ENCODE results near the gene NINL.

Gene NINL

DNA sequence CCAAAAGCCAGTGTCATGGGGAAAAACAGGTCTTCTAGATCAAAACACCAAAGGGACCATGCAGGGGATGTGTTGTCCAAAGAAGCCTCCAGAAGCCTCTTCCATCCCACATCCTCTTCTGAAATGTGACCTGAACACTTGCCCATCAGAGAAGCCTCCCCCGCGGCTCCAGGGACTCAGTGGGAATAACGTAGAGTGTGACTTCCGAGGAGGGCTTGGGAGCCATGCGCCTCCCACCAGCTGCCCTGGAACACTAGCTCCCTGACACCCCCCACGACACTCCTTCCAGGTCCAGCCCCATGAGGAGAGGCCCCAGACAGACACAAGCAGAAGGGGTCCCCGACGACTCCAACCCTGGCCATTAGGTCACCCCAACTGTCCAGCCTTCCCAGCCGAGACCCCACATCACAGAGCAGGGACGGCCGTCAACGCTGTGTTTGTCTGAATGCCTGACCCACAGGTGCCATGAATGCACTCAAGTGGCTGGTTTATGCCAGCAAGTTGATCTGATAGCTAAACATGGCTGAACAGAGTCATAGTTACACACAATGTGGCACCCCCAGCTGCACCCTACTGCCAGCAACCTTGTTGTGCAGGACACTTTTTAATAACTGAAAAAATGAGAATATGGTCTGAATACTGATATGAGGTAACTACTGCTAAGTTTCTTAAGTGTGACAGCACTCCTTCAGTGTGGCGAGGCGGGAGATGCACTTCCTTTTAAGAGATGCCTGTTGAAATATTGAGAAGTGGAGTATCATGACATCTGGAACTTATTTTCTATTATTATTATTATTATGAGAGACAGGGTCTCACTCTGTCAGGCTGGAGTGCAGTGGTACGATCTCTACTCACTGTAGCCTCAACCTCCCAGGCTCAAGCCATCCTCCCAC lies 119.8 kb downstream of the NINL start:
- Mint-ChIP-seq H3K27ac (no peak overlapping the region), H3K27me3 (no peaks in the 10 kb centered on the region), H3K9me3 (no peaks in the 10 kb centered on the region), H3K4me1 (peaks cover 8% of the 10 kb centered on the region), H3K36me3 (no peaks in the 10 kb centered on the region), H3K4me3 (no peak overlapping the region)

DNA sequence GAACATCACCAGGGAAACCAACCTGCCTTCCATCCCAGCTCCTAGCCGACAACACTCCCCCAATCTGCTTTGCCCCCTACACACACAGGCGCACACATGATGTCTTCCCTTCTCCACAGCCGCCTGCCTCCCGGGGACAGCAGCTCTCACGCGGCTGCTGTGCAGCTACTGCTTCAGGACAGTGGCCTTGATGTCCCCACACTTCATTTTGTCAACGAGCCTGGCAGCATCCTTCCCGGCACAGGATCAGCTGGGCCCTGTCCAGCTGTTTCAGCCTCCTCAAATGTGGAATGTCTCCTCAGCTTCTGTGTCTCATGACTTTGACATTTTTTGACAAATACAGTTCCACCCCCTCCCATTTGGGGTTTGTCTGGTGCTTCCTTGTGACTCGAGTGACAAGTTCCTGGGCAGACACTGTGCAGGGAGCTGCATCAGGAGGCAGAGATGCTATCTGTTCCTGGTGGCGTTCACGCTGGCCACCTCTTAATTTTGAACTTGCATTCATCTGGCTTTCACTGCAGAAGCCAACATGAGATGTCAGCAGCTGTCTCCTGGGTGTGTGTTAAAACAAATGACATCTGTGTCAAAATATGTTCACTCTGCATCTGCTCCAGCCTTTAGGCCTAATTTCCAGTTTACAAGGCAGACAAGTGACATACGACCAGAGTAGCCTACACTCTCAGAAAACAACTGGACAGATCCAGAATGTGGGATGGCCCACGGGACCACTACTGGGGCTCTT lies 120.7 kb downstream of the NINL start:
- H3K36me3 Mint-ChIP-seq: no peaks in the 10 kb centered on the region
- H3K4me1 Mint-ChIP-seq: peaks cover under 1% of the 10 kb centered on the region
- H3K9me3 Mint-ChIP-seq: no peaks in the 10 kb centered on the region
- H3K27ac Mint-ChIP-seq: no peak overlapping the region
- no peaks in the 10 kb centered on the region for H3K27me3 Mint-ChIP-seq
- no peak overlapping the region for H3K4me3 Mint-ChIP-seq

DNA sequence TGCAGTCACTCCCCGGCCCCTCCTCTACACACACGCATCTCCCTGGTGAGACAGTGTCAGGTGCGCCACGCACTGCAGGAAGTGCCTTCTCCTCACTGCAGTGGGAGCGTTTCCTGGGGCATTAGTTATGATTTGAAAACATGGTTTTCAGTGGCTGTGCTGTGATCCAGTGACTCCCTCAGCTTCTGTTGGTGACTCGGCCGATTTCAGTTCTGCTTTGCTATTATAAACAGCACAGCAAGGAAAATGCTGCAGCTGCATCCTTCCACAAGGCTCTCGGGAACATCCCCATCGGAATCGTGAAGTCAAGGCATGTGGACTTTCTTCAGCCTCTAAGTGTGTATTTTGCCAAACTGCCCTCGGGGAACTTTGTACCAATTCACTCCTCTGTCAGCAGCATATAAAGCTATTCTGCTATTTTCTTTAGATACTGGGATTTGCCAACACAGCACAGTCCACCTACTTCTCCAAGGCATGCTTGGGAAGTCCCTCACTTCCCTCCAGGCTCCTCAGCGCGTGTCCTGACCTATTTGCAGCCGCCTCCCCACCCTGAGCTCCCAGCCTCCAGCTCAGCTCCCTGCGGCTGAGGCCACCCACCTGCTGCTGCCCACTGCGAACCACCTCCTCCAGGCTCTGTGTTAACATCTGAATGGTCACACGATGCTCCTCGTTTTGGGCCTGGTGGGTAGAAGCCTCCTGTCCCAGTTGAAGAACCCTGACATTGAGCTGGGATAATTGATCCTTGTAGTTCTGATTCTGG lies 123.4 kb downstream of the NINL start:
- Mint-ChIP-seq H3K27ac (no peak overlapping the region), H3K9me3 (no peaks in the 10 kb centered on the region), H3K27me3 (no peaks in the 10 kb centered on the region)

DNA sequence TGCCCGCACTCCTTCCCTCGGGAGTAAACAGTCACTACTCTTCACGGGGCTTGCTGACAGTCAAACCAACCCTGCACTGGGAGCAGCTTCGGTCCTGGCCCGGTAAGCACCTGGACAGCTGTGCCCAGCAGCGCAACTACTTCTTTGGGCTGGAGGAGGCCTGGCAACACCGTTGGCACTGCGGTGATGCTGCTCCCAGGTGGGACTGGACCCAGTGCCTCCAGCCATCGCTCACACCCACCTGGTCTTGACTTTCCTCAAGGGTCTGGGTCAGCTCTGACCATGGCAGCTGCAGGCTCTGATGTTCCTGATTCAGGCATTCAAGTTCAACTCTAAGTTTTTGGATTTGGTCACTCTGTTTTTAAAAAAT lies 124.1 kb downstream of the NINL start:
- Mint-ChIP-seq H3K27ac (no peak overlapping the region), H3K4me3 (no peak overlapping the region), H3K4me1 (no peaks in the 10 kb centered on the region), H3K27me3 (no peaks in the 10 kb centered on the region), H3K9me3 (no peaks in the 10 kb centered on the region), H3K36me3 (no peaks in the 10 kb centered on the region)

More for the DNA sequence above, 123.4 kb downstream of the NINL start:
- Mint-ChIP-seq H3K4me1 (no peaks in the 10 kb centered on the region), H3K4me3 (no peak overlapping the region), H3K36me3 (no peaks in the 10 kb centered on the region)

DNA sequence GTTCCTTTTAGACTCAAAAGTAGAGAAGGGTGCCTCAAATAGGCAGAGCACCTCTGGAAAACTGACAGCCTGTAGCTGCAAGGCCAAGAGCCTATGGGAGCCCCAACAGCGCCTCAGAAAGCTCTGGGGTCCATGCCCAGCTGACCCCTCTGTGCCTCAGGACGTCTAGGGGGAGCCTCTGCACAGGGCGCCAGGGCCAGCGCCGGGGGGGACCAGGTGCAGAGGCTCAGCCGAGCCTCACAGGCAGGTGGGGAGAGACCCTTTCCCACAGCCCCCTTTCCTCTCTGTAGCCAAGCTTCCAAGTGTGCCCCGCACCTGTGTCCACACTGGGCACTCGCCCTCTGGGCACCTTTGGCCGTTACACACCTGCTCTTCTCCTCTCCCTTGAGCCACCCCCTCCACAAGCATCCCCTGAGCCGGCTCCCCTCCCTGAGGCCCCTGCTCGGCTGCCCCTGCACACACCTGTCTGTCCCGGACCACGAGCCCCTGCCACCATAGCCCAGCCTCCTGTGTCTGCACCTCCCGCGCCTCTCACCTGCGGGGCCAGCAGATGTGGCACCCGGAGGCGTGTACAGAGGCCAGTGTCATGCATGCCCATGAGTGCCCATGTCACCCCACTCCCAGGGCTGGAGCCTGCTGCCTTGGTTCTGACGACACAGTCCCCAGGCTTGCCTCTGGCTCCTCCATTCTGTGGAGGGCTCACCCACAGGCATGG lies 124.6 kb downstream of the NINL start:
- Mint-ChIP-seq H3K27ac (no peak overlapping the region), H3K27me3 (no peaks in the 10 kb centered on the region)

DNA sequence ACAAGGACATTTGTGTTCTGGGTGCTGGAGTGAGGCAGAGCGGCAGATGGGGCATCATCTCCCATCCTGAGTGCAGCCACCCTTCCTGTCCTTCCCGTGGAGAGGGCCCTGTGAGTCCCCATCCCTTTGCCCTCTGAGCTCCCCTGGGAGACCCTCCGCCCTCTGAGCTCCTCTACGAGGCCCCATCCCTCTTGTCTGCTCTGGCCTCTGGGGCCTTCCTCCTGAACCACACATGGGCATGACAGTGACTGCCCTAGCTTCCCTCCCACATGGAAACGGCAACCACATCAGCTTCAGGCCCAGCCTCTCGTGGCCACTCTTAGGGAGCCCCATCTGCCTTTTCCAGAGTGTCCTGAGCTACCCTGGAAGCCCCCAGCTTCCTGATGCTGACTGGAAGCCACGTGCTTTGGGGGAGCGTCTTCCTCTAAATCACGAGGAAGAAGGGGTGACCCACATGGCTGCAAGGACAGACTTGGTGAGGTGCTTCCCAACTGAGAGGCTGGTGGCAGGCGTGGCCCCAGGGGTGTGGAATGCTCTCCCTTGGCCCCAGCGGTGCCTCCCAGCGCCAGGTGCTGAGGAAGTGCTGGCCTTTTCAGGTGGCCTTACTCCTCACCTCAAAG lies 125.3 kb downstream of the NINL start:
- no peak overlapping the region for H3K27ac Mint-ChIP-seq
- H3K4me3 Mint-ChIP-seq: no peak overlapping the region
- no peaks in the 10 kb centered on the region for H3K4me1 Mint-ChIP-seq
- no peaks in the 10 kb centered on the region for H3K36me3 Mint-ChIP-seq
- no peaks in the 10 kb centered on the region for H3K27me3 Mint-ChIP-seq
- H3K9me3 Mint-ChIP-seq: no peaks in the 10 kb centered on the region

More for the DNA sequence above, 124.6 kb downstream of the NINL start:
- no peaks in the 10 kb centered on the region for H3K4me1 Mint-ChIP-seq
- H3K36me3 Mint-ChIP-seq: no peaks in the 10 kb centered on the region
- no peaks in the 10 kb centered on the region for H3K9me3 Mint-ChIP-seq
- H3K4me3 Mint-ChIP-seq: no peak overlapping the region

DNA sequence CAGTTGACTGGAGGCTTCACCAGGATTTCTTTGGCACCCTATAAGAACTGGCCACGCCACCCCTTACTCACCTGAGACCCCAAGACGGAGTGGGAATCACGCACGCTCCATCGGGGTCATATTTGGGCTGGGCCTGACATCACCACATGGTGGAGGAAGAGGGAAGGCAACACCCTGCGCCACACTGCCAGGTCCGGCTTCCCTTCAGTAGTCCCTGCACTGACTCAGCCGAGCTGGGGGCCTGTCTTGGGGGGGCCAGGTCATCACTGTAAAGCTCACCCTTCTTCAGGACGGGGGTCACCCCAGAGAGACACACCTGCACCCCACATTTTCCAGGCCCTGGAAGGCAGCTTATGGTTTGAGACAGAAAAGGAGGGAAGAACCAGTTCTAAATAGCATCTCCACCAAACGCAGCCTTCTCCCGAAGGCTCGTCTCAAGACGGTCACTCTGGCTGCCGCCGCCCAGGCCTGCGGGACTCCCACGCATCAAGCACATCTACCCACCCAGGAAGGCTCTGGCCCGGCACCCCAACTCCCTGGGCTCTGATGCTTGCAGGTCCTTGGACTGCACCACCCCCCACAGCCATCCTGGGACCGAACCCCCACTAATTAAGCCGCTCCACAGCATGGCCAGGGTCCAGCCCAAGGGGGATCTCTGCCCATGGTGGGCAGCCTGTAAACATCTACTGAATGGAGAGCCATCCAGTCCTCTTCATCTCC lies 126.1 kb downstream of the NINL start:
- Mint-ChIP-seq H3K27me3 (no peaks in the 10 kb centered on the region), H3K9me3 (no peaks in the 10 kb centered on the region), H3K4me3 (no peak overlapping the region), H3K27ac (no peak overlapping the region), H3K4me1 (no peaks in the 10 kb centered on the region), H3K36me3 (no peaks in the 10 kb centered on the region)

DNA sequence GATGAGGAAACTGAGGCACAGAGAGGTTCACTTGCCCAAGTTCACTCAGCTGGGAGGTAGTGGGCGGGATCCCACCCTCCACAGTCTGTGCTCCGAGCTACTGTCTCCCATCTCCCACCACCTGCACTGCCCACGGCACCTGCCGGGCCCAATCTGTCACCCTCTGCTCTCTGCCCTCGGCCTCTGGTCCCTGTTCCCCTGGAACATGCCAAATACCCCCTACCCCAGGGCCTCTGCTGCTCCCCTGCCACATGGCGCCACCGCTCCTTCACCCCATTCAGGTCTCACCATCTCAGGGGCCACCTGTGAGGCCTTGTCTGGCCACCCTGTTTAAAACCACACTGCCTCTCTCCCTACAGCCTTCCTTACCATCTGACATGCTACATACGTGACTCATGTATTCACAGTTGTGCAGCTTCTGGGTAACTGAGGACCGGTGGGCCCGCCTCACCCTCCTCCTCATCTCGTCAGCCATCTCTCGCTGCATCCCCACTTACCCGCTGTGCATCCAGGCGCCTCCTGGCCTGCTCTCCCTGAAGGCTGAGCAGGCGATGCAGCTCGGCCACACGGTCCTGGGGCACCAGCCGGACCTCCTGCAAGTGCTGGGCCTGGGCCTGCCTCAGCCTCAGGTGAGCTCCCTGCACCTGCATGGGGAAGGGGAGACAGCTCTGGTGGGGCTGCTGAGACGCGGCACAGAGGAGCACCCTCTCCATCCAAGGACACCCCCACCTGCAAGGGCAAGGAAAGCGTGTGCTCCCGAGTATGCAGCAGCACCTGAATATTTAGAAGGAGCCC lies 127.2 kb downstream of the NINL start:
- no peaks in the 10 kb centered on the region for H3K4me1 Mint-ChIP-seq
- H3K27me3 Mint-ChIP-seq: no peaks in the 10 kb centered on the region
- H3K9me3 Mint-ChIP-seq: no peaks in the 10 kb centered on the region
- H3K27ac Mint-ChIP-seq: no peak overlapping the region
- no peaks in the 10 kb centered on the region for H3K36me3 Mint-ChIP-seq
- no peak overlapping the region for H3K4me3 Mint-ChIP-seq

DNA sequence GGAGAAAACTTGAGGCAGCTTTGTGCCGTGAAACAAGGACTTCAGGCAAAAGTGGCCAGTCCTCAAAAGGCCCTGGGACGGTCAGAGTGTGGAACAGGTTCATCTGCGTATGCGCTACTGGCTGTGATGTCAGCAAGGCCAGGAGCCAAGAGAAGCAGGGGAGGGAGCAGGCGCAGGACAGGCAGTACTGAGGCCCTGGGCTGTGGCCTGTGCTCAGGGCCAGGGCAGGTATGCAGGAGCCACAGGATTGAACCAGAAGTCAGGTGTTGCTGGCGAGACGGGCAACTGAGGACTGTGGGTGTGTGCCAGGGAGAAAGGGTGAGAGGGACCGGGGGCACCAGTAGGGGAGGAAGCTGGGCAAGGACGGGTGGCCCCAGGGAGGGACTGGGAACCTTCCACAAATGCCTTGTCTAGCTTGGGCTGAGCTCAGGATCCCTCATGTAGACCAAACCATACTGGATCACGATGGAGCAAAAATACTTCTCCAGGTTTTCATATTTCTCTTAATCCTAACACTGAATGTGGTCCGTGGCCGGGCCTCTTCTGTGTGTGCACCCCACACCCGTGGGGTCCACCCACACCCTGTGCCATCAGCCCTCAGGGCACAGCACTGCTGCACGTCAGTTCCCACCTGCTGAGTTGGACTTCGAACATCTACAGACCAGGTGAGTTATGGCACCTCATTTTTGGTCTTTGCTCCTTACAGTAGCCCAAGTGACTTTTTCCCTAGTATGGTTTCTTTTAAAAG lies 131.0 kb downstream of the NINL start:
- H3K9me3 Mint-ChIP-seq: no peaks in the 10 kb centered on the region
- no peaks in the 10 kb centered on the region for H3K27me3 Mint-ChIP-seq
- H3K4me1 Mint-ChIP-seq: no peaks in the 10 kb centered on the region
- no peak overlapping the region for H3K4me3 Mint-ChIP-seq
- no peak overlapping the region for H3K27ac Mint-ChIP-seq
- no peaks in the 10 kb centered on the region for H3K36me3 Mint-ChIP-seq

DNA sequence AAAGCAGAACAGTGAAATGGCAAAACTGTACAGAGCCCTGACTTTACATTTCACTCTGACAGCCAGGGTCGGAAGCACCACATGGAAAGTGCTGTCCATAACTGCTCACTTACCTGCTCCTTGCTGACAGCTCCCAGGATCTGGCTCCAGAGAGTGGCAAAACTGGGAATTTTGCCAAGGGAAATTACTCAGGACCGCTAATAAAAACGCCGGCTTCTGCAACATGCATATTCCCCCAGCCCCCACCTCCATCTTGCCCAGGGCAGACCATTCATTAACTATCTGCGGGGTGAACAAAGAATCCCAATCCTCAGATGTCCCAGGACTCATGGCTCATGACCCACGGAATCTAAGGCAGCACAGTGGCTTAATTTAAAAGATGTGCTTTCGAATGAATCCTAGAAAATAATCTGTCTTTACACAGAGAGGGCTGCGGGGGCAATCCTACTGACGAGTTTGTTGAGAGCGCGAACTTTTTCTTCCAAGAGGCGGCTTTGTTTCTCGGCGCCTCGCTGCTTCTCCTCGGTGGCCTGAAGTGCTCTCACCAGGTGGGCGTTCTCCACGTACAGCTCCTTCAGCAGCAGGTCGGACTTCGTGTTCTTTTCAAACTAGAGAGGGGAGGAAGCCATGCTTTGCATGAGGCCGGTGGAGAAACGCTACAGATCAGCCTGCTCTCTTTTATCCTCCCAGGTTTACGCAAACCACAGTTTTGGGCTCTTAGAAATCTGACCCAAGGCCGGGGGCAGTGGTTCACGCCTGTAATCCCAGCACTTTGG lies 132.1 kb downstream of the NINL start:
- no peak overlapping the region for H3K4me3 Mint-ChIP-seq
- H3K27me3 Mint-ChIP-seq: no peaks in the 10 kb centered on the region
- peaks cover 3% of the 10 kb centered on the region for H3K36me3 Mint-ChIP-seq
- H3K4me1 Mint-ChIP-seq: no peaks in the 10 kb centered on the region
- peaks cover 4% of the 10 kb centered on the region for H3K9me3 Mint-ChIP-seq
- H3K27ac Mint-ChIP-seq: no peak overlapping the region

DNA sequence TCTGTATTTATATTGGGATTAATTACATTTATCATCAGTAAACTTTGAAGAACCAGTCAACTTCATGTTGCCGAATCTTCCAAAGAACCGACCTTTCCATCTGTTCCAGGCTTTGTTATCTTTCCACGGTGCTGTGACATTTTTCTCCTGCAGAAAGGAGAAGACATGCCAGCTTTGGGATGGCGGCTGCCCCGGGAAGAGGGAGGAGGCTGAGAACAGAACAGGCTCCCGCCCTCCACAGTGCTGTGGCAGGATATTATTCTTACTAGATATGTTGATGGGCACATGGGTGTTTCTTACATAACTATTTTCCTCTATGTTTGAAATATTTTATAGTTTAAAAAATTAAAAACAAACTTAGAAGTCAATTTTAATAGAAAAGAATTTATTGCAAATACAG lies 133.0 kb downstream of the NINL start:
- no peaks in the 10 kb centered on the region for H3K27me3 Mint-ChIP-seq

DNA sequence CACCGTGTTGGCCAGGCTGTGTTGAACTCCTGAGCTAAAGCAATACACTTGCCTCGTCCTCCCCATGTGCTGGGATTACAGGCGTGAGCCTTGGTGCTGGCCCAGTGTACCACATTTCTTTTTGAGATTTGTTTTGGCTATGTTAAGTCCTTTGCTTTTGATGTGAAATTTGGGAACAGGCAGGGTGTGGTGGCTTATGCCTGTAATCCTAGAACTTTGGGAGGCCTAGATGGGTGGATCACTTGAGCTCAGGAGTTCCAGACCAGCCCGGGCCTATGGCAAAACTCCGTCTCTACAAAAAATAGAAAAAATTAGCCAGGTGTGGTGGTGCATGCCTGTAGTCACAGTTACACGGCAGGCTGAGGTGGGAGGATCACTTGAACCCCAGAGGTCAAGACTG lies 137.7 kb downstream of the NINL start:
- no peaks in the 10 kb centered on the region for H3K27me3 Mint-ChIP-seq
- H3K36me3 Mint-ChIP-seq: peaks cover 9% of the 10 kb centered on the region

More for the DNA sequence above, 133.0 kb downstream of the NINL start:
- peaks cover 5% of the 10 kb centered on the region for H3K9me3 Mint-ChIP-seq
- H3K27ac Mint-ChIP-seq: no peak overlapping the region
- H3K4me3 Mint-ChIP-seq: no peak overlapping the region
- H3K36me3 Mint-ChIP-seq: peaks cover 6% of the 10 kb centered on the region
- H3K4me1 Mint-ChIP-seq: no peaks in the 10 kb centered on the region

DNA sequence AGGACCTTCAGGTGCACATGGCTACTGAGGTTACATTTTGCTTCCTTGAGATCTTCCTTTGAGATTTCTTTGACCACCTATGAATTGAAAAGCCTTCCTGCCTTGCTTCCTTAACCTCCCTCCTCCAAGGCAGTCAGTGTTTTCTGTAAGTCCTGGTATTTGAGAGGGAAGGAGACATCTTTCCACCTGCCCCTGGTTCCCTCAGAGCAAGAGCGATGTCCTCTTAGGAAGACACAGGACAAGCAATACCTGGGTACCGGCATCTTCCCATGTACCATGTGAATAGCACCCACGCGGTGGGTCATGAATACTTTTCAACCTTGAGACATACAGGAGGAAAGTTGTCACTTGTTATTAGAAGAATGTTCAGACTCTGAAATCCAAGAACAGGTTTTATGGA lies 140.8 kb downstream of the NINL start:
- peaks cover 4% of the 10 kb centered on the region for H3K4me1 Mint-ChIP-seq
- H3K27me3 Mint-ChIP-seq: no peaks in the 10 kb centered on the region
- no peak overlapping the region for H3K4me3 Mint-ChIP-seq
- H3K27ac Mint-ChIP-seq: no peak overlapping the region
- H3K36me3 Mint-ChIP-seq: peaks cover 9% of the 10 kb centered on the region
- peaks cover 5% of the 10 kb centered on the region for H3K9me3 Mint-ChIP-seq

More for the DNA sequence above, 137.7 kb downstream of the NINL start:
- Mint-ChIP-seq H3K9me3 (peaks cover 5% of the 10 kb centered on the region), H3K4me1 (peaks cover 4% of the 10 kb centered on the region), H3K27ac (no peak overlapping the region), H3K4me3 (no peak overlapping the region)
